DND-41 (cell line): ENCODE results near the gene TGOLN2.
A peak's percentile ranks its signal among the peaks of the same experiment; 100 is the strongest.

Experiments
- ATAC-seq: fragments of 200-7000 bp; cut with Tn5 transposase; 3 replicates; pipeline ENCODE4 v1.9.1; 2021; ENCODE audit warnings: low read depth; ENCODE audit not compliant: insufficient read depth
- DNase-seq: peaks from one replicate; pipeline ENCODE4 v3.0.0-alpha.2; 2020
- H2AFZ ChIP-seq: 2 replicates; pipeline ENCODE4 v1.6.0; 2012; ENCODE audit warnings: low read depth, low read length
- H3K27ac ChIP-seq: 2 replicates; pipeline ENCODE4 v1.5.1; 2012; ENCODE audit warnings: low read length, inconsistent platforms
- H3K27me3 ChIP-seq: fragments of 200-600 bp; sonication (generic); 2 replicates; pipeline ENCODE4 v1.6.0; 2012; ENCODE audit warnings: low read length, mild to moderate bottlenecking, inconsistent platforms; ENCODE audit not compliant: insufficient read depth, poor library complexity
- H3K36me3 ChIP-seq: 2 replicates; pipeline ENCODE4 v1.5.1; 2012; ENCODE audit warnings: low read length, inconsistent platforms; ENCODE audit not compliant: insufficient read depth
- H3K4me1 ChIP-seq: 2 replicates; pipeline ENCODE4 v1.5.1; 2012; ENCODE audit warnings: mild to moderate bottlenecking, low read length; ENCODE audit not compliant: insufficient read depth
- H3K4me2 ChIP-seq: 2 replicates; pipeline ENCODE4 v1.6.0; 2012; ENCODE audit warnings: mild to moderate bottlenecking, moderate library complexity, low read length, inconsistent platforms; ENCODE audit not compliant: insufficient read depth
- H3K4me3 ChIP-seq, 2 experiments: fragments of 200-600 bp in 1 of 2; shearing (Covaris generic) in 1 of 2; 2 replicates each; pipeline ENCODE4 v1.5.1; 2012 to 2016; ENCODE audit warnings: inconsistent platforms in 2 of 2, low read length in 2 of 2, mild to moderate bottlenecking in 2 of 2, low read depth in 1 of 2, moderate library complexity in 1 of 2
- H3K79me2 ChIP-seq: 2 replicates; pipeline ENCODE4 v1.6.0; 2012; ENCODE audit warnings: low read length, inconsistent platforms; ENCODE audit not compliant: insufficient read depth
- H3K9ac ChIP-seq: 2 replicates; pipeline ENCODE4 v1.6.0; 2012; ENCODE audit warnings: low read depth, mild to moderate bottlenecking, inconsistent platforms, low read length, moderate library complexity
- H3K9me3 ChIP-seq: 2 replicates; pipeline ENCODE4 v1.5.1; 2012; ENCODE audit warnings: low read length, moderate library complexity, mild to moderate bottlenecking, inconsistent platforms; ENCODE audit not compliant: insufficient read depth, severe bottlenecking
- H4K20me1 ChIP-seq: 2 replicates; pipeline ENCODE4 v1.6.0; 2012; ENCODE audit warnings: low read length; ENCODE audit not compliant: insufficient read depth
- EZH2 ChIP-seq: IDR thresholded peaks from 3 replicates; pipeline ENCODE4 v1.6.1; 2012; ENCODE audit warnings: borderline replicate concordance, low read depth, mild to moderate bottlenecking, moderate library complexity, low read length, inconsistent platforms; ENCODE audit not compliant: severe bottlenecking
- TF ChIP-seq, protein P1 (sequence below): IDR thresholded peaks from 2 replicates; pipeline ENCODE4 v1.5.1; 2012; ENCODE audit warnings: borderline replicate concordance, low read length, moderate library complexity, mild to moderate bottlenecking; ENCODE audit not compliant: poor library complexity, severe bottlenecking; ENCODE audit errors: extremely low read depth

The TGOLN2 gene

DNA sequence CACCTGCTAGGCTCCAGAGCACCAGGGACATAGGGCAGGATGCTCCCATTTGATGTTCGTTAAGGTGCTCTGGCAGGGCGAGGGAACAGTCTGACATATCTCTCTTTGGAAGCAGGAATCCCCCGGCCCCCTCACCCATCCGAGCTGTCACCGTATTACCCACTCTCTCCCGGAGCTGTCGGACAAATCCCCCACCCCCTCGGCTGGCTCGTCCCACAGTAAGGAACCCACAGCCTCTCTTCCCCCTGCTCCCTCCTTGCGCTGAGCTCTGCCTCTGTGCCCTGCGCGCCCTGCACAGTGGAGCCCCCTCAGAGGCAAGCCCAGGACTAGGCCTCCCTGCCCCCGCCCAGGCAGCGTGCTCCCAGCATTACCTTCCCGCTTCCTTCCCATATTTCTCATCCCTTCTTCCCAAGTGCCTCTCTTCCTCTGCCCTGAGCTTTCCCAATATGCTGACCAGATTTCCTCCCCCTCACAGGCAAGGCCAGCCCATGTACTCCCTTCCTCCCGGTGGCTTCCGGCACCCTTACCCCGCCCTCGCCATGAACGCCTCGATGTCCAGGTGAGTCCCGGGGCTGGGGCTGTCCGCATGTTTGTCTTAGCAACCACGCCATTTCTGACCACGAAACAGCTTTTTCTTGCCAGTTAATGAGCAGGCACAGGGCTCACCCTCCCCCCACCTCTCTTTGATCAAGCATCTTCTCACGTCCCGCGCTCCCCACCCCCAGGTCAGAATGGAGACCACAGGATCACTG is 23.8 kb downstream of the TGOLN2 start:
- H3K36me3 ChIP-seq, result no peaks in the 10 kb centered on the region
- H4K20me1 ChIP-seq, result no peaks in the 10 kb centered on the region
- H3K4me1 ChIP-seq, result peaks cover 4% of the 10 kb centered on the region; the same call in 1 of the 2 replicates
- DNase-seq, result no peak
- H3K4me2 ChIP-seq, result no peak overlapping the region
- H3K27me3 ChIP-seq, result peaks cover 6% of the 10 kb centered on the region
- no peak overlapping the region for H3K27ac ChIP-seq
- no peak for ATAC-seq
- no peaks in the 10 kb centered on the region for H3K9me3 ChIP-seq
- H3K79me2 ChIP-seq, result no peaks in the 10 kb centered on the region
- H3K9ac ChIP-seq, result no peak overlapping the region
- no peak for TF ChIP-seq EZH2
- TF ChIP-seq, protein P1, sequence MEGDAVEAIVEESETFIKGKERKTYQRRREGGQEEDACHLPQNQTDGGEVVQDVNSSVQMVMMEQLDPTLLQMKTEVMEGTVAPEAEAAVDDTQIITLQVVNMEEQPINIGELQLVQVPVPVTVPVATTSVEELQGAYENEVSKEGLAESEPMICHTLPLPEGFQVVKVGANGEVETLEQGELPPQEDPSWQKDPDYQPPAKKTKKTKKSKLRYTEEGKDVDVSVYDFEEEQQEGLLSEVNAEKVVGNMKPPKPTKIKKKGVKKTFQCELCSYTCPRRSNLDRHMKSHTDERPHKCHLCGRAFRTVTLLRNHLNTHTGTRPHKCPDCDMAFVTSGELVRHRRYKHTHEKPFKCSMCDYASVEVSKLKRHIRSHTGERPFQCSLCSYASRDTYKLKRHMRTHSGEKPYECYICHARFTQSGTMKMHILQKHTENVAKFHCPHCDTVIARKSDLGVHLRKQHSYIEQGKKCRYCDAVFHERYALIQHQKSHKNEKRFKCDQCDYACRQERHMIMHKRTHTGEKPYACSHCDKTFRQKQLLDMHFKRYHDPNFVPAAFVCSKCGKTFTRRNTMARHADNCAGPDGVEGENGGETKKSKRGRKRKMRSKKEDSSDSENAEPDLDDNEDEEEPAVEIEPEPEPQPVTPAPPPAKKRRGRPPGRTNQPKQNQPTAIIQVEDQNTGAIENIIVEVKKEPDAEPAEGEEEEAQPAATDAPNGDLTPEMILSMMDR, result no peak
- no peak overlapping the region for H2AFZ ChIP-seq
- H3K4me3 ChIP-seq, result no peak overlapping the region

DNA sequence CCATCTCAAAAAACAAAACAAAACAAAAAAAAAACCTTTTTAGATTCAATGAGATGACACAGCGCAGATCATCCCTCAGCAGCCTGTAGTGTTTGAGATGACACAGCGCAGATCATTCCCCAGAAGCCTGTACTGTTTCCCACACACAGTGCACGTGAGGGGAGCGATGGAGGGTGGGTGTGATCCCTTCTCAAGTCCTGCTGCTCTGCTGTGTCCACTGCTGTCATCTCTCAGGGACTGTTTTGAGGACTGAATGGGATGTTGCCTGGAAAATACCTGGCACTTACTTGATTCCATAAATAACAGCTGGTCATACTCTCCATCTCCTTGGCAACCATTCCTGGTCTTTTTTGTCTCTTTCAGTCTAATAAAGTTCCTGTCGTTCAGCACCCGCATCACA is 25.7 kb downstream of the TGOLN2 start:
- Histone ChIP-seq H4K20me1 (no peaks in the 10 kb centered on the region), H3K4me3 (no peak overlapping the region), H3K9me3 (no peaks in the 10 kb centered on the region), H3K4me2 (no peak overlapping the region), H2AFZ (no peak overlapping the region), H3K36me3 (no peaks in the 10 kb centered on the region), H3K27me3 (peaks cover 10% of the 10 kb centered on the region), H3K4me1 (0 out of 2 replicates have a peak, but pooled peaks cover under 1% of the 10 kb centered on the region), H3K9ac (no peak overlapping the region), H3K79me2 (no peaks in the 10 kb centered on the region), H3K27ac (no peak overlapping the region)
- DNase-seq (no peak), ATAC-seq (no peak)
- TF ChIP-seq, protein P1, result no peak
- no peak for TF ChIP-seq EZH2

DNA sequence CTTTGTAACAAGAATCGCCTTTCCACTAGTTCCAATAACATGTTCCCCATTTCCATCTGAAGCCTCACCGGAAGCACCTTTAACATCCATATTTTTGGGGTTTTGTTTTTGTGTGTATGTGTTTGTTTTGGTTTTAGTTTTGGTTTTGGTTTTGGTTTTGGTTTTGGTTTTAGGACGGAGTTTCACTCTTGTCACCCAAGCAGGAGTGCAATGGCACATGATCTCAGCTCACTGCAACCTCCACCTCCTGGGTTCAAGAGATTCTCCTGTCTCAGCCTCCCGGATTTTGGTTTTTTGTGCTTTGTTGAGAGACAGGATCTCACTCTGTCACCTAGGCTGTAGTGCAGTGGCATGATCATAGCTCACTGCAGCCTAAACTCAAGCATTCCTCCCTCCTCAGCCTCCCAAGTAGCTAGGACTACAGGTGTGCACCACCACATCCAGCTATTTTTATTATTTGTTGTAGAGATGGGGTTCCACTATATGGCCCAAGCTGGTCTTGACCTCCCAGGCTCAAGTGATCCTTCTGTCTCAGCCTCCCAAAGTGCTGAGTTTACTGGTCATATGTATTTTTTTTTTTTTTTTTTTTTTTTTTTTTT is 36.3 kb downstream of the TGOLN2 start:
- Histone ChIP-seq H3K4me2 (peak overlapping the region; percentile 60), H3K79me2 (no peaks in the 10 kb centered on the region), H3K4me1 (peaks cover 11% of the 10 kb centered on the region), H3K4me3 (peak overlapping the region in 1 of 2 experiments; percentile 44; a peak in 2 of 4 replicates), H3K27ac (no peak overlapping the region), H3K9me3 (no peaks in the 10 kb centered on the region), H3K9ac (no peak overlapping the region), H4K20me1 (no peaks in the 10 kb centered on the region), H3K36me3 (no peaks in the 10 kb centered on the region), H2AFZ (peak overlapping the region; percentile 57), H3K27me3 (peaks cover 3% of the 10 kb centered on the region)
- TF ChIP-seq EZH2, result no peak
- TF ChIP-seq, protein P1, result no peak
- peak; percentile 44 for DNase-seq
- ATAC-seq, result peak; percentile 83
